Hepatocyte (in vitro differentiated cells): ENCODE data around the gene SRD5A3.

Experiments used
- CTCF ChIP-seq: fragments of 200-600 bp; sonication (generic); IDR thresholded peaks from 2 replicates; pipeline ENCODE4 v1.5.1; 2016; ENCODE audit warnings: antibody characterized with exemption, mild to moderate bottlenecking; ENCODE audit not compliant: poor library complexity
- EZH2 ChIP-seq: fragments of 200-600 bp; sonication (generic); IDR thresholded peaks from 2 replicates; pipeline ENCODE4 v1.6.1; 2016; ENCODE audit warnings: antibody characterized with exemption, mild to moderate bottlenecking, borderline replicate concordance

- no peak for TF ChIP-seq CTCF
- TF ChIP-seq EZH2, result no peak
Measured at GRCh38 chr4:55358668-55359067, 12.6 kb downstream of the SRD5A3 start.
